NCI-H82 (cell line): ENCODE data around the gene VWA3A.
"Not testable (repeated sequence)": the region's sequence is repeated elsewhere in the genome, so short reads cannot be mapped to it uniquely, and the experiment has no call there.

Source experiments
- DNase-seq: peaks from one replicate; lab custom pipeline; 2025; lab: John Stamatoyannopoulos, UW

Gene VWA3A

DNA sequence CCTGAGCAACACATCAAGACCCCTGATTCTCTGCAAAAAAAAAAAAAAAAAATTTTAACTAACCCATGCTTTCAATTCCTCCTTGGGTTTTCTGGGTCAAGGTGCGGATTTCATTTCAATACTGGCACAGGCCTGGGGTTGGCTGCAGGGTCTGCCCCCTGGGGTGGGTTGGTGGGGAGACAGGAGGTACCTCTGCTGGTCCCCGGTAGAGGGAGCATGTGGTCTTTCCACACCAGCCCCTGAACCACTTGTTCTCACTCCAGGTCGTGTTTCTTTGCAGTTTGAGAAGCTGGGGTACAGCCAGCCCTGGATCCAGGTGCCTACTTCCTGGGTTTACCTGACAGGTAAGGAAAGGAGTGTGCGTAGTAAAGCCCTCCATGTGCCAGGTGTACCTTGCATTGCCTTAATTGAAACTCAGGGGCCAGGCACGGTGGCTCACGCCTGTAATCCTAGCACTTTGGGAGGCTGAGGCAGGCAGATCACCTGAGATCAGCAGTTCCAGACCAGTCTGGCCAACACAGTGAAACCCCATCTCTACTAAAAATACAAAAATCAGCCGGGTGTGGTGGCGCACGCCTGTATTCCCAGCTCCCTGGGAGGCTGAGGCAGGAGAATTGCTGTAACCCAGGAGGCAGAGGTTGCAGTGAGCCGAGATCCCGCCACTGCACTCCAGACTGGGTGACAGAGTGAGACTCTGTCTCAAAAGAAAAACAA is 91.7 kb downstream of the VWA3A start:
- DNase-seq: peak; percentile 68

DNA sequence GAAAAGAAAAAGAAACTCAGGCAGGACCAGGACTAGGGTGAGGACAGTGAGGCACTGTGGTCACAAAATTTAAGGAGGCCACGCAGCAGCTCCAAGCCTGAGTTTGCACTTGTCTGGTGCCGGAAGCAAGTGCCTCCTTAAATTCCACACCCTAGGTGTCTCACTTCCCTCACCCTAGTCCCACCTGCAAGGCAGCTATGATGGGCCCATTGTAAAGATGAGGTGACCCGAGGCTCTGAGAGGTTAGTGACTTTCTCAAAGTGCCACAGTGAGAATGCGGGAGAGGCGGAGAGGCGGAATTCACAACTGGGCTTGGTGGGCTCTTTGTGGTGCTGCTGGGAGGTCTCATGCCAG is 92.3 kb downstream of the VWA3A start:
- DNase-seq: no peak

DNA sequence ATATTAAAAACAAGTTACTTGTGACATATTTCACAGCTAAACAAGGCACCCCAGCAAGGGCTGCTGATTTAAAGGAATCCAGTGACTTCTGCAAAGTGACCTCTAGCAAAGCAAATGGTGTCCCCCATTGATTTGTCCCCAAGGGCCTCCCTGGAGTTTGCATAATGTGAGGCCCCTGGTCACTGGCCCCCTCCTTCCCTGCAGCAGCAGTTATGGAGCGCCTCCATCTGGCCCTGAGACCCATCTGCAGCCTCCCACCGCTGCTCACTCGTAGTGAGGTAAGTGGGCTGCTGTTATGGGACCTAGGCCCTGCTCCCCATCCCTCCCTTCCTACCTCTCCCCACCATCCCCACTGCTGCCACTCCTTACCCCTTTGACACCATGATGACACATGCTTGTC is 94.2 kb downstream of the VWA3A start:
- DNase-seq: peak; percentile 45

DNA sequence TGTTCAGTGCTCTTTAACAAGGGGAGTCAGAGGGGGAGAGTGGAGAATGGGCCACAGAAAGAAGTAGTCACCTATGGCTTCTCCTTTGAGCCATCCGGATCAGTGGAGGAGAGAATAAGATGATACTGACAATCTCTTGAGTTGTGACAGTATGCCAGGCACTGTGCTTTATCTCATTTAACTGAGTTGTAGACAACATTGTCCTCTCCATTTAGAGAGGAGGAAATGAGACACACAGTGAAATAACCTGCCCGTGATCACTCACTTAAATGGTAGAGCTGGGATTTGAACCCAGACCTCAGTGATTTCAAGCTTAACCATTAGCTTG is 95.9 kb downstream of the VWA3A start:
- DNase-seq: no peak

DNA sequence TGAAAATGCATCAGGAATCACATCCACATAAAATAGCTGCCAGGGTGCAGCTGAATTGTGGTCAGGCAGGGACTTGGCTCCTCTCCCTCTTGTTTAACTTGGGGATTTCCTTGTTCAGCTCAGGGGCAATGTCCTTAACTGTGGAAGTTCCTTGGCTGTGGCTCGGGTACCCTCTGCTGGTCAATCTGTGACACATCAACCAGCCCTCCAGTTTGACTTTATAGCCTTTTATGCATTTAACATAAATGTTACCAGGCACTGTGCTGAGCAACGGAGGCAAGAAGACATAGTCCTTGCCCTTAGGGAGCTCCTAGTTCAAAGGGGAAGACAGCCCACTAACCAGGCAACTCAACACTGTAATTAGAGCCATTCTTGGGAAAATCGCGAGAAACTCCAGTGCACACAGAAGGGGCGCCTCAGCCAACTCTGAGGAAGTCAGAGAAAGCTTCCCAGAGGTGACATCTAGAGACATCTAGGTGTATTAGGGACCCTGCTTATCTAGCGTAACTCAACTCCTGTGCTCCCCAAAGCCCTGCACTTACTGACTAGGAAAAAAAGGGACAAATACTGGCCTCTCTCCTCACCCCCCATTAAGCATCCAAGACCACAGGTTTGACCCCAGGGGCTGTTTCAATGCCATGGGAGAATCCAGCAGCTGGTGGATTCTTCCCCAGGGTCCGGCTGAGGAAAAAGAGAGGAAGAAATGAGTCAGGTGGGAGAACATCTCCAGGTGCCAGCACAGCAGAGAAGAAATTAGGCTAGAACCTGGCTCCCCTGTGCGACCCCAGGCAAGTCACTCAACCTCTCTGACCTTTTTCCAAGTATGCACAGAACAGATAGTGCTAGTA is 96.5 kb downstream of the VWA3A start:
- DNase-seq: peak; percentile 86

DNA sequence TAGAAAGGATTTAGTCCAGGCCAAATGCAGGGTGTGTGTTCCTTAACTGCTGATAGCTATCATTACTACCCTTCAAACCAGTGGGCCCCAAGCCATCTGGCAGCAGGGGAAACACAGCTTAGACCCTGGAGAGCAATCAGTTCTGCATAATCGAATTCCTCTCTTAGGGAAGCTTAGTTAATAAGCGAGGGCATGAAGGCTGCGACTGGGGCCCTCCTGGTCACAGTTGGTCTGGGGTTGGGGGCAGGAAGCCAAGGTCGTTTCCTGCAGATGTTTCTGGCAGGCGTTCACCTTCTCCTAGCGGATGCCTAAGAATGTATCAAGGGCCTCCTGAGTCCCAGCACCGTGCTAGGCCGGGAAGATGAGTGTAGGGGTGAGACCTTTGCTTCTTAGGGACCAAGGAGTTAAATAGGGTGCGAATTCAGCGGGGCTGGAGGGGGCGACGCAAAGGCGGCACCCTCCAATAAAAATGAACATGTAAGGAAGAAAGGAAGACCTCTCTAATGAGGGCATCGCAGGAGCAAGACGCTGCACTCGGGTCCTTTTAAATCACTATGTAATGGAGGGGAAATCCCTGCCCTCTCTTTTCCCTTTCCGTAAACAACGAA is 97.2 kb downstream of the VWA3A start:
- DNase-seq: peak; percentile 98

DNA sequence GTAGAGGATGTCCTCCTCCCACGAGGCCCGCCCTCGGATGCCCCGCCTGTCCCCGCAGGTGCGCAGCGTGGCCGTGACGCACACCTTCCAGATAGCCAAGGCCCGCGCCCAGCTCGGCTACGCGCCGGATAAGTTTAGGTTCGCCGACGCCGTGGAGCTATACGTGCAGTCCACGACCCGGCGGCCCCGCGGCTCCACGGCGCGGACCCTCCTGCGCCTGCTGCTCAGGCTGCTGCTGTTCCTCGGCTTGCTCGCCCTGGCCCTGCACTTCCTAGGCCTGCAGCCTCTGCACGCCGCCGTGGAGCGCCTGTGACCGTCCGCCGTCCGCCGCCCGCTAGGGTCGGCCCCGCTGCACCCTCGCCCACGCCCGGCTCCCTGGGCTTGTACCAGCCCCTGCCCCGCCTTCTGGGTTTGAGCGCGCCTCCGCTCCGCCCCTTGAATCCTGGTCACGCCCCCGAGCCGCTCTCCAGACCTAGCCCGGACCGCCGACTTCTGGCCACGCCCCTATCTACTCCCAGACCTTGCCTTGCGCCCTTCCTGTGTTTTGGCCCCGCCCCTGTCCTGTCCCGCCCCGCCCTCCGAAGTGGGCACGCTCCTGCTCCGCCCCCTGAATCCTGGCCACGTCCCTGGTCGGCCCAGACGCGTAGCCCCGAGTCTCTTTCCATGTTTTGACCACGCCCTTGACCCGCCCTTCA is 97.9 kb downstream of the VWA3A start:
- peak; percentile 100 for DNase-seq

DNA sequence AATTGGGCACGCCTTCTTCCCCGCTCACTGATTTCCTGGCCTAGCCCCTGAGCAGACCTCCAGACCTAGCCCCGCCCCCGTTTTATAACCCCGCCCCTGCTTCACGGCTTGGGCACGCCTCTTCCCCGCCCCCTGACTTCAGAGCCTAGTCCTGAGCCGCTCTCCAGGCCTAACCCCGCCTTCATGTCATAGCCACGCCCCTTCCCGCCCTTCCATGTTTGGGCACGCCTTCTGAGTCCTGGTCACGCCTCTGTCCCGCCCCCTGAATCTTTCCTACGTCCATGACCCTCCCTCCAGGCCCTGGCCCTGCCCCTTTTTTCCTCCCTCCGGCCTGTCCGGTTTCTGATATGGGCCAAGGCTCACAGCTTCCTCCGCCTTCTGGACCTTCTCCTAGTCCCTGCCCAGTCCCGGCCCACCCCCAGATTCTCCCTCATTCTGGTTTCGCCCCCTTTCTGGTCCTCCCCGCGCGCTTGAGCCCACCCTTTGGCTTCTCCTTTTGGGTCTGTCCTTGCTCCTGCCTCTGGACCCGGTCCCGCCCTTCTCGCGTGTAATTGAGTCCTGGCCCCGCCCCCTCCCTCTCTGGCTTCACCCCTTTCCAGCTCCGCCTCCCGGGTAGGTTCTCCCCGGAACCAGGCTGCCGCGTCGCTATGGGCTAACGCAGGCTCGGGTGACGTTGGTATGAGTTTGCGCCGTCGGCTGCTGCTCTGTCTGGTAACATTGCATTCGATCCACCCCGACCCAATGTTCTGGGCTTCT is 98.6 kb downstream of the VWA3A start:
- DNase-seq: peak; percentile 100

DNA sequence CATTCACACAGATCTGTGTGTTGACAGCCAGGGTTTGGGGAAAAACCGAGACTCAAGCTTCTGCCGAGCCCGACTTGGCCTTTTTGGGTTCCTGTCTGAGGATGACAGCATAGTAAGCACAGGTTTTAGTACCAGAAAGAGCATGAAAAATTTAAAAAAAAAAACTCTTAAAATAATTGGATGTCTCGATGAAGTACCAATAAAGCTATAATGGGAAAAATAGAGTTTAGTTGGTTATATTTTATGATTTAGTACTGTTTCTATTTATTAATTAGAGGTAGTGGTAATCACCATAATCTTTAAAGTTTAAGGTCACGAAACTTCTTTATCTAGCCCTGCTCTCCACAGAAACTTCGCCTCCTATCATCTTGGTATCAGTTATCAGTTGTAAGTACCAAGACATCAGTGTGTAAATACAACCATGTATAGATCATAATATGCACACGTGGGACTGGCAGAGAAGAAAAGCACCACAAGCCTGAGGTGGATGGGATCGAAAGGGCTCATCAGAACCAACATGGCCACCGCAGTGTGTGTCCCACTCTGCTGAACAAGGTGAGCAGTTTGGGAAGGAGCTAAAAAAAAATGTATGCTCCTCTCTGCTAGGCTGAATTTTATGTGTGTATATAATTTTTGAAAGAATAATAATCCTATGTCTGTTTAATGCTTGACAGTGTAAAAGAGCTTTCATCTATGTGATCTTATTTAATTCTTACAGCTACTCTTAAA is 99.4 kb downstream of the VWA3A start:
- DNase-seq: peak; percentile 67

DNA sequence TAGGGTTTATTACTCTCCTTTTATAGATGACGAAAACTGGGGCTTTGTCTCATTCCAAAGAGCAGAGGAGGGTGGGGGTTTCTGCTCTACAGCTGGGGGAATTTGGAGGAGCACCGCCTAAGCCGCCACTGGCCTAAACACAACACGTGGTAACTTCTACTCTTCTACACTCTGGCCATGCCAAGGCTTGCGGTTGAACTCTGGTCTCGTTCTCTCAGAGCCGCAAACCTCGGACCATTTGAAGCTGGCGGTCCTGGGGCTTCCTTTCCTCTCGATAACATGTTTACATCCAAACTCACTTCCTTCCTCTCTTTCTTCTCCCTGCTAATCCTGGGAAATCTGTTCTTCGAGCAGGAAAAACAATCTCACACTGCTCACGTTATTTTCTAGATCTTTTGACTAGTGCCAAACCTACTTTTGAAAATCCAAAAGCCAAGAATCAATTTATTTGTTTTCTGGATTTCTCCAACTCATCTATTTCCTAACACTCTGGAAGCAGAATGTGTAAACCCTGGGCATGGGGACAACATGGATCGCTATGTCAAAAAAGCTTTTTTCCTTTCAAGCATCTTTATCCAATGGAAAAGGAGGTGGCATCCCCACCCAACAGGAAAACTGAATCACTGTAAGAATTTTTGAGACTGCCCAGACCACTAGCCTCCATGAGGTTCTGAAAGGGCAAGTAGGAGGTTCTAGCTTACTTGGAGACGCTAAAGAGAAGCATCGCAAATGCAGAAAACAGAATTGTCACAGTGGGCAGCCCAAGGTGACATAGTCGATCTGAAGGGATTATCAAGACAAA is 100.1 kb downstream of the VWA3A start:
- peak; percentile 81 for DNase-seq

DNA sequence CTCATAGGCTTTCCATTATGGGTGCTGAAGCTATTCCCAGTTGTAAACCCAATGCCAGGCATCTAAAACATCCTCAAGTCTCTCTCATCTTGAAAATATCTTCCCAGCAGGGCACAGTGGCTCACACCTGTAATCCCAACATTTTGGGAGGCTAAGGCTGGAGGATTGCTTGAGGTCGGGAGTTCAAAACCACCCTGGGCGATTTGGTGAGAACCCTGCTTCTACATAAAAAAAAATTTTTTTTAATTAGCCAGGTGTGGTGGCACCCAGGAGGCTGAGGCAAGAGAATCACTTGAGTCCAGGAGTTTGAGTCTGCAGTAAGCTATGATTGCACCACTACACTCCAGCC is 100.7 kb downstream of the VWA3A start:
- DNase-seq: no peak

DNA sequence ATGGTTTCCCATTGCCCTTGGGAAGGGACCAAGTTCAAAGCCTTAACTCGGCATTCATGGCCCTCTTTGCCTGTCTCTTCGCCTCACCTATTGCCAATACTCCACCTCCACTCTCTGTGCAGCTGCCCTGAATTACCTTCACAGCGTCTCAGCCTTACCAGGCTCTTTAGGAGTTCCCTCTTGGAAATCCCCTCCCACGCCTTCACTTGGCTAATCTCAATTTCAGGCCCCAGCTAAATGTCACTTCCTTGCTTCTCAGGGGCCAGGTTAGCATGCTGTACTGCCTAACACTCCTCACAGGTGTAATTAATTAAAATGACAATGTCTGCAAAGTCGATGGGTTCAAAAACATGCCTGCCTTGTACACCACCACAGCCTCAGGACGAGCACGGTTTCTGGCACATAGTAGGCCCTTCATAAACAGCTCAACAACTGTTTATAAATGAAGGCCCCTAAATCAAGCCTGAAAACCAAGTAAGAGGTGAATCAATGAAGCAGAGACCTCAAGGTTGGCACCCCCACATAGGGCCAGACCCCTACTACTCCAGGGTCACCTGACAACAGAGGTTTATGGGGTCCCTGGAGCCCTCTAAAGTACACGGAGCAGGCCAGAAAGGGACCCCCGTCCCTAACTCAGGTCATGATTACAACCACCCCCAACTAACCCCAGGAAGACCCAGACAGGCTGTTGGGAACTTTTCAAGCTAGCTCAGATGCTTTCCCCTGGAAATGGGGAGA is 102.5 kb downstream of the VWA3A start:
- DNase-seq: no peak

DNA sequence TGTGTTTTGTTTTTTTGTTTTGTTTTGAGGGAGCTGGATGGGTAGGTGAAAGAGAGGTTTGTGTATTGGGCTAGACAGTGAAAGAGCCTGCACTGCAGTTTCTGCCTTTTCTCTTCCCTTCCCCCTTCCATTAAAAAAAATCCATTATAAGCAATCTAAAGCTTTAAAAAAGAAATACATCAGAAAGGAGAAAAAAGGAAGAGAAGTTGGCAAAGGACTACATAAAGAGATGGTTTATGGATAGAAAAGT is 103.0 kb downstream of the VWA3A start:
- no peak for DNase-seq

DNA sequence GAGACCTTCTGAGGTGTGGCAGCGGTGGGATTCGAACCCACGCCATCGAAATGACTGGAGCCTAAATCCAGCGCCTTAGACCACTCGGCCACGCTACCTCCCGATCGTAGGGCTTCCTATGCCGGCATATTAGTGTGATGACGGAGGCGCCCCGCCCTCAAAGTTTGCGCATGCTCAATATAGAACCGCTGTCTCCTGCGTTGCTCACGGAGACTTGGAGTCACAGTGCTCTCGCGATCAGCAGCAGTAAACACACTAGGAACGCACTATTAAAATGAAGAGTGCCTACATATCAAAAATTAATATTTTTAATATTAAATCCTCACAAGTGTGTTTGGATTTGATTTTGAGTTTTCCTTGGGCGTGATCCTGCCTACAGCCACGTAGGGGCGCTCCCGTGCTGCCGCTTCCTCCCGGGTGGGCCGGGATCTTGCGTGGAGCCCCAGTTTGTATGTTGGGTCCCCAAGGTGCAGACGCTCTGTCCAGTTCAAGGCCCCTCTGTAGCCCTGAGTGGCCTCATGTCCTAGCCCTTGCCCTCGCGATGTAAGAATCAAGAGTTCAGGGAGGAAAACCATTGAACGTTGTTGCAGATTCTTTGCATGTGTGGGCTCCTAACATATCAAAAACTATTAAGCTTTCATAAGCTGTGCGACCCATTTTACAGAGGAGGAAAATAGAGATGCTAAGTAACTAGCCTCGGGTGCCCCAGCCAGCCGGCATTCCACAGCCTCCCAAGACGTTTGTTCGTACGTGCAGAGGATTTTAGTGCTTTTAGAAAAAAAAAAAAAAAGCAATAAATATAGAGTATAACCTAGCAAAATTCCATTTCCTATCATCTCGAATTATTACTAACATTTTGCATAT is 103.6 kb downstream of the VWA3A start:
- DNase-seq: peak; percentile 93

DNA sequence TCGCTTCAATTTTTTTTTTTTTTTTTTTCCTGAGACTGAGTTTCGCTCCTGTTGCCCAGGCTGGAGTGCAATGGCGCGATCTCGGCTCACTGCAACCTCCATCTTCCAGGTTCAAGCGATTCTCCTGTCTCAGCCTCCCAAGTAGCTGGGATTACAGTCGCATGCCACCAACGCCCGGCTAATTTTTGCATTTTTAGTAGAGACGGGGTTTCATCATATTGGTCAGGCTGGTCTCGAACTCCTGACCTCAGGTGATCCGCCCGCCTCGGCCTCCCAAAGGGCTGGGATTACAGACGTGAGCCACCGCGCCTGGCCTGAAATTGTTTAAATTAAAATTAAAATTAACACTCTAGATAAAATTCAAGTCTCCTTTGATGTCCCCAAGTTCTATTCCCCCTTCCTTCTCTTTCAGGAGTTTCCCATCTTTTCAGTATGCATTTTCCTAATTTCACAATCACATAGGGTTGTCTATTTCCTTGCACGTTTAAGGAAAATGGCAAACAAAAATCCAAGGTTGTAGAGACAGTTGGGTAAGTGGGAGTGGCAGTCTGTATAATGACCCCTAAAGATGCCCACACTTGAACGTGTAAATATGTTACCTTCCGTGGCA is 104.3 kb downstream of the VWA3A start:
- not testable (repeated sequence) for DNase-seq

DNA sequence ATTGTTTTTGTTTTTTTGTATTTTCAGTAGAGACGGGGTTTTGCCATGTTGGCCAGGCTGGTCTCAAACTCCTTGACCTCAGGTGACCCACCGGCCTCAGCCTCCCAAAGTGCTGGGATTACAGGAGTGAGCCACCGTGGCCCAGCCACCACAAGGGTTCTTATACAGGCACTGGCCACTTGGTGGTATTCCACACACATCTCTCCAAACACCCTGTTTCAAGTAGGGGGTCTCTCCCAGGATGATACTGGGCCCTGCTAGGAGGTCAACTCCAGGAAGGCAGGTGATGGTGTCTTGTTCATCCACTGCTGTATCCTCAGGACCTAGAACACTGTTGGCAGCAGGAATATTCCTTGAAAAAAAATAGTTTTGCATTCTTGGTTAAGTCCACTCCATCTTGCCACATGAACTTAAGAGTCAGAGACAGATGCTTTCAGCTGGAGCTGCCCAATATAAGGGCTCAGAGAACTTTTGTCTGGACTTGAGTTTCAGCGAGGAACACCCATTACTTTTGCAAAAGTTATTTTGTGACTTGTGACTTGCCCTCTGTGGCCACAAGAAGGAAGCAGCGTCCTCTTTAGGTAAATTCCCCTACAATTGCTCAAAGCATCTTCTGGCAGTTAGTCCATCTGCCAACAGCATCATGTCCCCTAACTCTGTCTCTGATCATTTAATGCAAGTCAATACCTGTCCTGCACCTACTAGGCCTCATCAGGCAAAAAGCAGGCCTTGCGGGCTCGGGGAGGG is 106.4 kb downstream of the VWA3A start:
- DNase-seq: no peak

DNA sequence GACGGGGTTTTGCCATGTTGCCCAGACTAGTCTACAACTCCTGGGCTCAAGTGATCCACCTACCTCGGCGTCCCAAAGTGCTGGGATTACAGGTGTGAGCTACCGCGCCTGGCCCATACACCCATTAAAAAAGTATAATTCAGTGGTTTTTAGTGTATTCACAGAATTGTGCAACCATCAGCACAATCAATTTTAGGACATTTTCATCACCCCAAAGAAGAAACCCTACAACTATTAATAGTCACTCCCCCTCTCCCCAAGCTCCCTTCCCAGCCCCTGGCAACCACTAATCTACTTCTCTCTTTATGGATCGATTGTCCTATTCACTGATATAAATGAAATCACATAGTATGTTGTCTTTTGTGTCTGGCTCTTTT is 109.9 kb downstream of the VWA3A start:
- no peak for DNase-seq

DNA sequence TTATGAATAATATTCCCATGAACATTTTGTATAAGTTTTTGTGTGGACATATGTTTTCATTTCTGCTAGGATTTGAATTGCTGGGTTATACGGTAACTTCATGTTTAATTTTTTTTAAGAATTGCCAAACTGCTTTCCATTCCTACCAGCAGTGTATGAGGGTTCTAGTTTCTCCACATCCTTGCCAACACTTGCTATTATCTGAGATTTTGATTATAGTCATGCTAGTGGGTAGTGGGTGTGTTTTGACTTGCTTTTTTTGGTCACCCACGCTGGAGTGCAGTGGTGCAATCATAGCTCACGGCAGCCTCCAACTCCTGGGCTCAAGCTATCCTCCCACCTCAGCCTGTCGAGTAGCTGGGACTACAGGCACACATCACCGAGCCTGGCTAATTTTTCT is 110.8 kb downstream of the VWA3A start:
- no peak for DNase-seq
